ENCODE data around the gene NT5C2.

- TF ChIP-seq CTCF (IDR thresholded peaks at IDR 0.05), result no peak
- TF ChIP-seq POLR2A (IDR thresholded peaks at IDR 0.05), result no peak
Observed at GRCh38 chr10:103188853-103189252, 4.2 kb downstream of the NT5C2 start.
